ENCODE measurements around the gene GNG7.
"Not testable (repeated sequence)": the region's sequence is repeated elsewhere in the genome, so short reads cannot be mapped to it uniquely, and the experiment has no call there.

Gene GNG7

DNA sequence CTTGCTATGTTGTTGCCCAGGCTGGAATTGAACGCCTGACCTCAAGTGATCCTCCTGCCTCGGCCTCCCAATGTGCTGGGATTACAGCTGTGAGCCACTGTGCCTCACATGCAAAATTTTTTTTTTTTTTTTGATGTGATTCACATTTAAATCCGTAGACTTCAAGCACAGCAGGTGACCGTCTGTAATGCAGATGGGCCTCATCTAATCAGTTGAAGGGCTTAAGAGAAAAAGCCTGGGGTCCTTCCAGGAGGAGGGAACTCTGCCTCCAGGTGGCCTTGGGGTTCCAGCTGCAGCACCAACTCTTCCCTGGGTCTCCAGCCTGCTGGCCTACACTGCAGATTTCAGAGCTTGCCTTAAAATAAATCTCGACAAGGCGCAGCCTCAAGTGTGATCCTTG is 183.0 kb downstream of the GNG7 start:
- DNase-seq (ENCODE audit: low read depth in 1 of 2, low spot score in 1 of 2): no peak

DNA sequence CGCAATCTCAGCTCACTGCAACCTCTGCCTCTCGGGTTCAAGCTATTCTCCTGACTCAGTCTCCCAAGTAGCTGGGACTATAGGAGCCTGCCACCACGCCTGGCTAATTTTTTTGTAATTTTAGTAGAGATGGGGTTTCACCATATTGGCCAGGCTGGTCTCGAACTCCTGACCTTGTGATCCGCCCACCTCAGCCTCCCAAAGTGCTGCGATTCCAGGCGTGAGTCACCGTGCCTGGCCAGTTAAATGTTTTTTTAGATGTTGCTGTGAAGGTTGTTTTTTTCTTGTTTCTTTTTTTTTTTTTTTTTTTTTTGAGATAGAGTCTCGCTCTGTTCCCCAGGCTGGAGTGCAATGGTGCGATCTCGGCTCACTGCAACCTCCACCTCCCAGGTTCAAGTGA is 183.6 kb downstream of the GNG7 start:
- not testable (repeated sequence) for DNase-seq (ENCODE audit: low read depth in 1 of 2, low spot score in 1 of 2)

- DNase-seq (ENCODE audit: low read depth in 1 of 2, low spot score in 1 of 2): no peak
Observed at GRCh38 chr19:2517881-2518601, 184.5 kb downstream of the GNG7 start.

- DNase-seq (ENCODE audit: low read depth in 1 of 2, low spot score in 1 of 2): no peak
Observed at GRCh38 chr19:2516727-2517126, 185.8 kb downstream of the GNG7 start.

GRCh38 chr19:2514981-2515518 is 187.4 kb downstream of the GNG7 start:
- no peak for DNase-seq (ENCODE audit: low read depth in 1 of 2, low spot score in 1 of 2)

DNA sequence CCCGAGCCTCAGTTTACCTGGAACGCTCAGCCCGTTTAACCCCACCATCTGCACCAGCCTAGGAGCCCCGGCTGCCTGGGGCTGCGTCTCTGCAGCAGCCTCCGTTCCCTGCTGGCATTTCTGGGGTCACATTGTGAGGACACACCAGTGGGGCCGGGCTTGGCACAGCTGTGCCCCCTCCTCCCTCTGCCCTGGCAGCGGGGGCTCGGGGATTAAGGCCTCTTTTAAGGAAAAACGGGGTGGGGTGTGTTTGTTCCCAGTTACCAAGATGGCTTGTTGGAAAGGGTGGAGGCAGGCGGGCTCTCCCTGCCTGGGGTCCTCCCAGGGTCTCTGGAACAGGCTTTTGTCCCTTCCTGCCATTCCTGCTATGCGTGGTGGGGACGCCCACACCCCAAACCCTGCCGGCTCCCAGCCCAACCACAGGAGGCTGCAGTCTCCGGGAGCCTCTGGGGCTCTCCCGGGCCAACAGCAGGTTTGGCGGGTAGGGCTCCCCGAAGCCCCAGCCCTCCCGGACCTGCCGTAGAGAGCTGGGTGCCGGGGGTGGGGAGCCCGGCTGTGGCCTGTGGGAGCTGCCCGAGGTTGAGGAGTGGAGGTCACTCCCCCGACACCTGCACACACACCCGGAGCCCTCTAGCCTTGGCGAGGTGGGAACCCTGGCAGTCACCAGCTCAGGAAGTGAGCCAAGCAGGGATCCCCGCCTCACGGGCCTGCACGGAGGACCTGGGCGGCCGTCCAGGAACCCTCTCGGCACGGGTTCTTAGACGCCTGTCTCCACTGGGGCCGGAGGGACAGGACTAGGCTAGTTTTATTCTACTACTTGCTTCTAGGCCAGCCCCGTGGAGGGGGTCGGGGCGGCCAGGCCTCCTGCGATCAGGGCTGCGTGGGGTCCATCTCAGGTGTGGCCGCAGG is 189.7 kb downstream of the GNG7 start:
- no peak for DNase-seq (ENCODE audit: low read depth in 1 of 2, low spot score in 1 of 2)

- DNase-seq (ENCODE audit: low read depth in 1 of 2, low spot score in 1 of 2): no peak
Observed at GRCh38 chr19:2511991-2512390, 190.5 kb downstream of the GNG7 start.

- no peak for DNase-seq (ENCODE audit: low read depth in 1 of 2, low spot score in 1 of 2)
Observed at GRCh38 chr19:2511570-2511969, 190.9 kb downstream of the GNG7 start.

DNA sequence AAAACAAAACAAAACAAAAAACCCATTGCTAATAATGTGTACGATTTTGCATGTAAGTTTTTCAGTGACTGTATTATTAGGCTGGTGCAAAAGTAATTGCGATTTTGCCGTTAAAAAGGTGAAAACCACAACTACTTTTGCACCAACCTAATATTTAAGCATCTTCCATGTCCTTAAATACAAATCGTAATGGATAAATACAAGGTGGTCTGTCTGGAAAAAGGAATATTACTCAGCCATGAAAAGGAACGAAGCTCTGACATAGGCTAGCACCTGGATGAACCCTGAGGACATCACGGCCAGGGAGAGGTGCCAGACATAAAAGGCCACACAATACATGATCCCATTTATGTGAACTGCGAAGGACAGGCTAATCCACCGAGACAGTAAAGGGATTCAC is 193.4 kb downstream of the GNG7 start:
- DNase-seq (ENCODE audit: low read depth in 1 of 2, low spot score in 1 of 2): no peak

DNA sequence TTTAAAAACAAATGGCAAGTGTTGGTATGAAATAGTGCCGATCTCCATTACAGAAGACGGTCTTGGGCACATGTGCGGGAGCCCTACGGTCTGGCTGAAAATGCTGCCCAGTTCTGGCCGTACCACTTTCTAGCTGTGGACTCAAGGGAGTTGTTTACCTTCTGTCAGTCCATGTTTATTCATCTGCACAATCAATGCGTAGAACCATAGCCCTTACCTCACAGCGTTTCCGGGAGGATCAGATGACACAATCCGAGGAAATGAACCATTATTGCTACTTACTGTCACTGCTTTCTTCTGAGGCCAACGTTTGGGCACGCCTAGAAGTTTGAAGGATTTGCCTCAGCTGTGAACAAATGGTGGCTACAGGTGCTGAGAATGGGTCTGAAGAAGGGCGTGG is 195.4 kb downstream of the GNG7 start:
- no peak for DNase-seq (ENCODE audit: low read depth in 1 of 2, low spot score in 1 of 2)

DNA sequence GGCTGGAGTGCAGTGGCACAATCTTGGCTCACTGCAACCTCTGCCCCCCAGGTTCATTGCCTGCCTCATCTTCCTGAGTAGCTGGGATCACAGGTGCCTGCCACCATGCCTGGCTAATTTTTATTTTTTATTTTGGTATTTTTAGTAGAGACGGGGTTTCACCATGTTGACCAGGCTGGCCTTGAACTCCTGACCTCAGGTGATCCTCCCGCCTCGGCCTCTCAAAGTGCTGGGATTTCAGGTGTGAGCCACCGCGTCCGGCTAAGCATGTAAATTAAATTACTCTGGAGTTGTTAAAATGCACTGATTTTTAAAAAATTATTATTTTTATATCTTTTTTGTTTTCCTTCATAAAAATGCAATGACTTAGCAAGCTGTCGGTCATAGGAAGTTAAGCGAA is 195.8 kb downstream of the GNG7 start:
- not testable (repeated sequence) for DNase-seq (ENCODE audit: low read depth in 1 of 2, low spot score in 1 of 2)

GRCh38 chr19:2503521-2504109 is 198.9 kb downstream of the GNG7 start:
- peak; percentile 42 to 50 for DNase-seq (ENCODE audit: low read depth in 1 of 2, low spot score in 1 of 2)

DNA sequence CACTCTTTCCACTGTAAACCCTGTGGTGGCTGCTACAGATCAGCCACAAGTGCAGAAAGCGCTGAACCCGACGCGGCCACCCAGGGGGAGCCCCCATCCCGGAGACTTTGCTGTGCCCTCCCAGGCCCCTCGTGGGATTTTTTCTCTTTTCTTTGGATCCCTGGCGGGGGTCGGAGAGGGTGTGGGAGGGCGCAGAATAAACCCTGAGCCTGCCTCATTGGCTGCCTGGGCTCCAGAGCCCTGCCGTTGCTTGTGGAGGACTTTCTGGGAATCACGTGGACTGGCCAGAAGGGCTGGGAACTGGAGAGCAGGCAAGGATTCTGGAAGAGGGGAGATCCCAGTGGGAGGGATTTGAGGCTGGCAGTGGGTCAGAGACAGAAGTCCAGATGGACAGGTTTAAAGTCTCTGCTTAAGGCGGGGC is 201.6 kb downstream of the GNG7 start:
- DNase-seq (ENCODE audit: low read depth in 1 of 2, low spot score in 1 of 2): no peak

DNA sequence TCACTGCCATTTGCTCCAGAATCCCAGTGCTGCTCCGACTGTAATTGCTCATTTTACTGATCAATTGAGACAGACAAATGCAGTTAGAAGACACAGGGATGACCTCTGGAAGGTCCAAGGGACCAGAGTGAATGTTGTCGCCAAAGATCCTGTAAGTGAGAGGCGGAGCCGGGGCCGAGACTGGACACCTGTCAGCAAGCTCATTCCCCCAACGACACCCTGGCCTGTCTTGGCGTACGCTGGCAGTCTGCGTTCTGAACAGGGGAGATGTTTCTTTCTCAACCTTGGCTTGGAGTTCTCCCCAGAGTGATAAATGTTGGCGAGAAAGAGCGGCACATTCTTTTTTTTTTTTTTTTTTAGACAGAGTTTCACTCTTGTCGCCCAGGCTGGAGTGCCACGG is 202.3 kb downstream of the GNG7 start:
- no peak for DNase-seq (ENCODE audit: low read depth in 1 of 2, low spot score in 1 of 2)

DNA sequence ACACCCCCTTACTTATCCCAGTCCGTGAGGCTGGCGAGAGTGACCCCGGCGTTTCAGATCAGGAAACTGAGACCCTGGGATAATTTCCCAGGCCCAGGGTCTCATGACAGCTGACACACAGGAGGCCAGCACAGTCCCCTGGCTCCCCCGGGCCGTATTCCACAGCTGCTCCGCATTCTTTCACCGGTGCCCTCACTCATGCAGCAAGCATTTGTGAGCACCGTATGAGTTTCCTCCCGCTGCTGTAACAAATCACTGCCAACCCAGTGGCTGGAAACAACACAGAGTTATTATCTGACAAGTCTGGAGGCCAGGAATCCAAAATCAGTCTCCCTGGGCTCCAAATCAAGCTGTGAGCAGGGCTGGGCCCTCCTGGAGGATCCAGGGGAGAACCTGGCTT is 205.3 kb downstream of the GNG7 start:
- DNase-seq (ENCODE audit: low read depth in 1 of 2, low spot score in 1 of 2): no peak

DNA sequence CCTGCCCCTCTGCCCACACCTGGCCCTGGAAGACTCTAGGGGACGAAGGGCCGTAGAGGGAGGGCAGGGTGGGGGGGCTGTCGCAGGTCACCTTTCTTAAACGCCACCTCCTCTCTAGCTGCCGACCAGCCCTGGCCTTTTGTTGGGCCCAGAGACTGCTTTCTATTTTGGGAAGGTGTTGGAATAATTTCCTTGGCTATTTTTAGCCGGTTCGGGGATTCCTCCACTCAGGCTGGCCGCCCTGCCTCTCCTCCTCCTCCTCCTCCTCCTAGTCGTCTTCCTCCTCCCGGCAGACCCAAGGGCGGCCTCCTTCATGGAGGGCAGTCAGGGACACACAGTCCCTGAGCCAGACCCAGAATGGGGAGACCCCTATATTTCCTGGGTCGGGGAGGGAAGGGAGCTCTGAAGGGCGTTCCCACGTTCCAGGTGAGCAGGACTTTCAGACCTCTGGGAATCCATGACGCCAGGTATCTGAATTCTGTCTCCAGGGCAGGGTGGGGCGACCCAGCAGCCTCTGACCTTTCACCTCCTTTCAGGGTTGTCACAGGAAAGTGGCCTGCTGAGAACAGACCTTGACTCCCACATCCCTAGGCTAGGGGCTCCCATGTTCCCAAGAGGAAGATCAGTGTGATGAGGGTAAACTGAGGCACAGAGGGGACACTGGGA is 206.7 kb downstream of the GNG7 start:
- DNase-seq (ENCODE audit: low read depth in 1 of 2, low spot score in 1 of 2): no peak

DNA sequence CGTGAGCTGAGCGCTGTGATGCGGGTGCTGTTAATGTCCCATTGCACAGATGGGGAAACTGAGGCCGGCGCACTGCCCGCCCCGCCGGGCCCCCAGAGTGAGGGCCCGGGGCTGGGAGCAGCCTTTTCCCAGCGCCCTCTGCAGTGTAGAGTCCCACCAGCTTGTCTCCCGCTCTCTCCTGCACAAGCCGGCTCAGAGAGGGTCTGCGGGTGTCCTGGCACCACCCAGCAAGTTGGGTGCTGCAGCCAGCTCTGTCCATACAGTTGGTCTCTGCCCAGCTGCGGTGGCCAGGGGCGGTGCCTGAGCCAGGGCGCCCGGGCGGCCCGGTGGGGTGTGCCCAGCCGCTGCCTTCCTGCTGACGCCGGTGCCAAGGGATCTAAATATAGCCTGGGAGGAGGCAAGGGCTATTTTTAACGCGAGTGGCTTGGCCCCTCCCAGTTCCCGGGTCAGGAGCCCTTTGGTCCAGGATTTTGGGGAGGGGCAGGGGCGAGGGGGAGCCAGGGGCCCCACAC is 207.3 kb downstream of the GNG7 start:
- DNase-seq (ENCODE audit: low read depth in 1 of 2, low spot score in 1 of 2): no peak

- peak in 1 of 2 donors; percentile 52 for DNase-seq (ENCODE audit: low read depth in 1 of 2, low spot score in 1 of 2)
Observed at GRCh38 chr19:2494447-2495129, 207.9 kb downstream of the GNG7 start.

- DNase-seq (ENCODE audit: low read depth in 1 of 2, low spot score in 1 of 2): no peak
Observed at GRCh38 chr19:2494084-2494446, 208.4 kb downstream of the GNG7 start.

GRCh38 chr19:2493448-2493847 is 209.0 kb downstream of the GNG7 start:
- DNase-seq (ENCODE audit: low read depth in 1 of 2, low spot score in 1 of 2): not testable (repeated sequence)
